Mesenchymal stem cell (in vitro differentiated cells and primary cell): ENCODE results near the gene LRRC36.

Experiments used
- DNase-seq: peaks from one replicate; pipeline ENCODE4 v3.0.0-alpha.2; 2013
- H2AFZ ChIP-seq: one replicate; pipeline ENCODE4 v1.6.1; 2013; ENCODE audit warnings: low read depth, mild to moderate bottlenecking, control low read depth, inconsistent platforms, low read length, moderate library complexity
- H2AK5ac ChIP-seq: 2 replicates; pipeline ENCODE4 v1.6.1; 2013; ENCODE audit warnings: low read length, moderate library complexity, mild to moderate bottlenecking, inconsistent platforms; ENCODE audit not compliant: severe bottlenecking
- H2BK120ac ChIP-seq: one replicate; pipeline ENCODE4 v1.6.1; 2013; ENCODE audit warnings: low read depth, mild to moderate bottlenecking, inconsistent platforms, low read length, moderate library complexity
- H2BK12ac ChIP-seq, 2 experiments: one replicate each; pipeline ENCODE4 v1.6.1; 2013; ENCODE audit warnings: inconsistent platforms in 2 of 2, low read length in 2 of 2, mild to moderate bottlenecking in 2 of 2, moderate library complexity in 2 of 2, control low read depth in 1 of 2
- H2BK15ac ChIP-seq: one replicate; pipeline ENCODE4 v1.6.1; 2013; ENCODE audit warnings: mild to moderate bottlenecking, low read depth, inconsistent platforms; ENCODE audit not compliant: poor library complexity, severe bottlenecking
- H2BK5ac ChIP-seq: 2 replicates; pipeline ENCODE4 v1.6.1; 2013; ENCODE audit warnings: low read depth, mild to moderate bottlenecking, low read length, control low read depth, inconsistent platforms; ENCODE audit not compliant: poor library complexity, severe bottlenecking
- H3K14ac ChIP-seq, 2 experiments: one replicate each; pipeline ENCODE4 v1.6.1; 2013; ENCODE audit warnings: inconsistent platforms in 2 of 2, low read length in 2 of 2, control low read depth in 1 of 2, mild to moderate bottlenecking in 1 of 2, moderate library complexity in 1 of 2
- H3K18ac ChIP-seq, 2 experiments: one replicate each; pipeline ENCODE4 v1.6.1; 2013; ENCODE audit warnings: inconsistent platforms in 2 of 2, low read length in 2 of 2, control low read depth in 1 of 2, low read depth in 1 of 2, mild to moderate bottlenecking in 1 of 2
- H3K23ac ChIP-seq, 2 experiments: one replicate each; pipeline ENCODE4 v1.6.1; 2013; ENCODE audit warnings: inconsistent platforms in 2 of 2, low read length in 2 of 2, mild to moderate bottlenecking in 2 of 2, moderate library complexity in 2 of 2, control low read depth in 1 of 2
- H3K27ac ChIP-seq: 2 replicates; pipeline ENCODE4 v1.5.1; 2013; ENCODE audit warnings: mild to moderate bottlenecking, moderate library complexity, low read length, control low read depth, inconsistent platforms; ENCODE audit not compliant: poor library complexity, severe bottlenecking
- H3K27me3 ChIP-seq, 2 experiments: 2 replicates each; pipeline versions ENCODE4 v1.6.1 to v1.7.0; 2013; ENCODE audit warnings: low read length in 2 of 2, mild to moderate bottlenecking in 2 of 2, moderate library complexity in 2 of 2, control low read depth in 1 of 2, inconsistent platforms in 1 of 2; ENCODE audit not compliant: control insufficient read depth in 1 of 2, insufficient read depth in 1 of 2
- H3K36me3 ChIP-seq, 2 experiments: 2 replicates each; pipeline versions ENCODE4 v1.6.1 to v1.7.0; 2013; ENCODE audit warnings: low read length in 2 of 2, control low read depth in 1 of 2, inconsistent platforms in 1 of 2, low read depth in 1 of 2, mild to moderate bottlenecking in 1 of 2; ENCODE audit not compliant: insufficient read depth in 2 of 2, control insufficient read depth in 1 of 2
- H3K4ac ChIP-seq, 2 experiments: one replicate each; pipeline ENCODE4 v1.6.1; 2013; ENCODE audit warnings: inconsistent platforms in 2 of 2, low read length in 2 of 2, mild to moderate bottlenecking in 2 of 2, moderate library complexity in 2 of 2, control low read depth in 1 of 2, low read depth in 1 of 2
- H3K4me1 ChIP-seq: 2 replicates; pipeline ENCODE4 v1.6.1; 2013; ENCODE audit warnings: low read depth, low read length, control low read depth; ENCODE audit not compliant: control insufficient read depth, insufficient read depth
- H3K4me2 ChIP-seq: 2 replicates; pipeline ENCODE4 v1.6.1; 2013; ENCODE audit warnings: low read length, mild to moderate bottlenecking, inconsistent platforms; ENCODE audit not compliant: poor library complexity, severe bottlenecking
- H3K4me3 ChIP-seq, 2 experiments: 2 replicates each; pipeline versions ENCODE4 v1.5.1 to v1.7.0; 2013; ENCODE audit warnings: low read length in 2 of 2, mild to moderate bottlenecking in 2 of 2, control low read depth in 1 of 2, low read depth in 1 of 2; ENCODE audit not compliant: insufficient read depth in 1 of 2
- H3K79me1 ChIP-seq: replicated peaks from 2 replicates; pipeline ENCODE4 v1.6.1; 2013; ENCODE audit warnings: mild to moderate bottlenecking, control low read depth, low read length, inconsistent platforms; ENCODE audit not compliant: poor library complexity, severe bottlenecking
- H3K9ac ChIP-seq: 2 replicates; pipeline ENCODE4 v1.7.0; 2013; ENCODE audit warnings: mild to moderate bottlenecking, low read length, moderate library complexity
- H3K9me3 ChIP-seq: 2 replicates; pipeline ENCODE4 v1.7.0; 2013; ENCODE audit warnings: mild to moderate bottlenecking, low read length; ENCODE audit not compliant: control insufficient read depth
- H4K8ac ChIP-seq: one replicate; pipeline ENCODE4 v1.6.1; 2013; ENCODE audit warnings: inconsistent platforms, mild to moderate bottlenecking, low read length, moderate library complexity
- H4K91ac ChIP-seq: one replicate; pipeline ENCODE4 v1.6.1; 2013; ENCODE audit warnings: mild to moderate bottlenecking, low read length, inconsistent platforms
- WGBS: methylation state at CpG from one replicate; pipeline ENCODE4 v1.1.7; 2013; ENCODE audit warnings: mixed read lengths; 5-methylcytosine and 5-hydroxymethylcytosine counted together

LRRC36 gene

GRCh38 chr16:67428146-67428731, 101.6 kb downstream of the LRRC36 start:
- DNase-seq: peak; percentile 71
- Histone ChIP-seq H3K79me1 (no peaks in the 10 kb centered on the region), H3K23ac (peak overlapping the region in 1 of 2 experiments; percentile 54), H2BK5ac (no peak overlapping the region), H3K18ac (no peak overlapping the region), H2BK12ac (no peak overlapping the region), H2BK15ac (no peak overlapping the region), H3K27ac (no peak overlapping the region), H2AFZ (no peak overlapping the region), H3K4ac (no peak overlapping the region), H3K4me1 (peaks cover 18% of the 10 kb centered on the region), H3K36me3 (peaks cover 2 to 4% of the 10 kb centered on the region in 2 experiments), H3K9me3 (no peaks in the 10 kb centered on the region), H3K27me3 (peaks cover 20 to 76% of the 10 kb centered on the region in 2 experiments), H4K91ac (no peak overlapping the region), H3K9ac (peak overlapping the region; percentile 81), H3K14ac (no peak overlapping the region), H2BK120ac (no peak overlapping the region), H2AK5ac (no peak overlapping the region), H4K8ac (no peak overlapping the region), H3K4me2 (no peak overlapping the region), H3K4me3 (no peak overlapping the region)
- WGBS: 20% methylated on average over 11 of the region's 11 CpGs

- Histone ChIP-seq H3K4ac (no peak overlapping the region), H2AK5ac (no peak overlapping the region), H3K27me3 (peaks cover 20 to 69% of the 10 kb centered on the region in 2 experiments), H3K9ac (no peak overlapping the region), H3K27ac (no peak overlapping the region), H3K23ac (peak overlapping the region in 1 of 2 experiments; percentile 17), H4K8ac (no peak overlapping the region), H3K36me3 (peaks cover 8 to 11% of the 10 kb centered on the region in 2 experiments), H2BK12ac (peak overlapping the region in 1 of 2 experiments; percentile 15), H2BK120ac (no peak overlapping the region), H3K14ac (no peak overlapping the region), H2BK5ac (no peak overlapping the region), H3K18ac (no peak overlapping the region), H3K9me3 (no peaks in the 10 kb centered on the region), H2AFZ (no peak overlapping the region), H3K4me2 (no peak overlapping the region), H4K91ac (no peak overlapping the region), H3K79me1 (no peaks in the 10 kb centered on the region), H3K4me3 (no peak overlapping the region), H2BK15ac (peak overlapping the region; percentile 60), H3K4me1 (peaks cover 18% of the 10 kb centered on the region)
- 85% methylated on average over 3 of the region's 3 CpGs for WGBS
- no peak for DNase-seq
Measured at GRCh38 chr16:67429053-67429798, 102.6 kb downstream of the LRRC36 start.

- no peak overlapping the region for H4K8ac ChIP-seq
- peaks cover 20 to 62% of the 10 kb centered on the region in 2 experiments for H3K27me3 ChIP-seq
- peaks cover 9 to 11% of the 10 kb centered on the region in 2 experiments for H3K36me3 ChIP-seq
- H2AK5ac ChIP-seq: no peak overlapping the region
- no peak overlapping the region for H2BK120ac ChIP-seq
- H3K4me2 ChIP-seq: peak overlapping the region; percentile 67
- H3K9me3 ChIP-seq: no peaks in the 10 kb centered on the region
- peaks cover 18% of the 10 kb centered on the region for H3K4me1 ChIP-seq
- H3K4me3 ChIP-seq: peak overlapping the region in 1 of 2 experiments; percentile 67
- no peak overlapping the region for H3K27ac ChIP-seq
- H2BK5ac ChIP-seq: no peak overlapping the region
- no peak overlapping the region for H3K23ac ChIP-seq
- H3K4ac ChIP-seq: no peak overlapping the region
- no peaks in the 10 kb centered on the region for H3K79me1 ChIP-seq
- WGBS: 35% methylated on average over 12 of the region's 13 CpGs
- H3K14ac ChIP-seq: no peak overlapping the region
- H3K9ac ChIP-seq: peak overlapping the region; percentile 43
- no peak overlapping the region for H2AFZ ChIP-seq
- H2BK12ac ChIP-seq: no peak overlapping the region
- H2BK15ac ChIP-seq: peak overlapping the region; percentile 60
- DNase-seq: no peak
- no peak overlapping the region for H4K91ac ChIP-seq
- H3K18ac ChIP-seq: no peak overlapping the region
Measured at GRCh38 chr16:67429799-67430503, 103.3 kb downstream of the LRRC36 start.

- H2BK15ac ChIP-seq: no peak overlapping the region
- WGBS: 1% methylated on average over 43 of the region's 53 CpGs
- DNase-seq: no peak
- no peak overlapping the region for H4K8ac ChIP-seq
- H2BK120ac ChIP-seq: no peak overlapping the region
- no peak overlapping the region for H2BK5ac ChIP-seq
- H3K18ac ChIP-seq: peak overlapping the region in 1 of 2 experiments; percentile 64
- H3K79me1 ChIP-seq: no peaks in the 10 kb centered on the region
- H3K4me2 ChIP-seq: peak overlapping the region; percentile 67
- peaks cover 13 to 15% of the 10 kb centered on the region in 2 experiments for H3K36me3 ChIP-seq
- H3K9me3 ChIP-seq: no peaks in the 10 kb centered on the region
- H3K27me3 ChIP-seq: peaks cover 20 to 56% of the 10 kb centered on the region in 2 experiments
- H3K9ac ChIP-seq: peak overlapping the region; percentile 43
- H3K23ac ChIP-seq: peak overlapping the region in 1 of 2 experiments; percentile 6
- H2AK5ac ChIP-seq: no peak overlapping the region
- peak overlapping the region; percentile 33 for H2AFZ ChIP-seq
- peak overlapping the region; percentile 43 to 67 for H3K4me3 ChIP-seq
- no peak overlapping the region for H2BK12ac ChIP-seq
- H4K91ac ChIP-seq: peak overlapping the region; percentile 22
- no peak overlapping the region for H3K4ac ChIP-seq
- peaks cover 24% of the 10 kb centered on the region for H3K4me1 ChIP-seq
- no peak overlapping the region for H3K14ac ChIP-seq
- H3K27ac ChIP-seq: no peak overlapping the region
Measured at GRCh38 chr16:67430504-67430976, 103.9 kb downstream of the LRRC36 start.
